Small intestine (tissue), 7 donors: ENCODE data around the gene TMEM220. TPM values are rescaled to one million over a fixed set of nuclear protein-coding genes. Genes with fewer than 3 reads are reported as not detected.
"Not testable (repeated sequence)": the region's sequence is repeated elsewhere in the genome, so short reads cannot be mapped to it uniquely, and the experiment has no call there.

Experiments used
- DNase-seq, 2 donors: peaks; one replicate each; pipeline versions ENCODE4 v3.0.0 to v3.0.0-alpha.2; 2013
- FAIRE-seq: peaks from 2 replicates; lab custom pipeline; 2012; peaks lifted over from hg19 to GRCh38; lab: Jason Lieb, UNC
- H3K27ac ChIP-seq, 3 donors: one replicate each; pipeline ENCODE4 v1.5.1; 2013; ENCODE audit warnings: low read length in 2 of 3, mild to moderate bottlenecking in 2 of 3, control low read depth in 1 of 3, inconsistent platforms in 1 of 3, low read depth in 1 of 3, moderate library complexity in 1 of 3
- H3K27me3 ChIP-seq, 3 donors: one replicate each; pipeline ENCODE4 v1.6.1; 2013; ENCODE audit warnings: low read length in 3 of 3, inconsistent platforms in 1 of 3; ENCODE audit not compliant: control insufficient read depth in 3 of 3, insufficient read depth in 3 of 3
- H3K36me3 ChIP-seq, 3 donors: one replicate each; pipeline ENCODE4 v1.6.1; 2013; ENCODE audit warnings: low read length in 3 of 3, inconsistent platforms in 1 of 3, low read depth in 1 of 3, mild to moderate bottlenecking in 1 of 3, moderate library complexity in 1 of 3; ENCODE audit not compliant: control insufficient read depth in 3 of 3, insufficient read depth in 2 of 3
- H3K4me1 ChIP-seq, 3 donors: one replicate each; pipeline ENCODE4 v1.6.1; 2013; ENCODE audit warnings: low read length in 2 of 3, inconsistent platforms in 1 of 3, low read depth in 1 of 3, mild to moderate bottlenecking in 1 of 3, moderate library complexity in 1 of 3; ENCODE audit not compliant: control insufficient read depth in 3 of 3, insufficient read depth in 2 of 3
- H3K4me3 ChIP-seq, 3 donors: one replicate each; pipeline ENCODE4 v1.5.1; 2013; ENCODE audit warnings: low read length in 3 of 3, control low read depth in 1 of 3, inconsistent platforms in 1 of 3, low read depth in 1 of 3, mild to moderate bottlenecking in 1 of 3, moderate library complexity in 1 of 3
- H3K9me3 ChIP-seq, 2 donors: one replicate each; pipeline ENCODE4 v1.6.1; 2013; ENCODE audit warnings: low read depth in 1 of 2, low read length in 1 of 2; ENCODE audit not compliant: control insufficient read depth in 2 of 2, insufficient read depth in 1 of 2
- WGBS, 3 donors: extraction: QIAGEN DNeasy Blood & Tissue Kit; methylation state at CpG; one replicate each; pipeline ENCODE4 v1.1.7; 2013; 5-methylcytosine and 5-hydroxymethylcytosine counted together
- polyA plus RNA-seq, 4 donors: library from polyadenylated mRNA; stranded (reverse) in 3 of 4; unstranded in 1 of 4; fragments of 200-250 nt in 3 of 4; fragments of 120-200 nt in 1 of 4; gene quantifications; one replicate each; pipeline versions ENCODE4 v1.2.1 to v1.2.3, GENCODE V29; 2013
- donor health status: healthy with polysubstance abuse.
- donor health status: control.
- donor health status: control.
- donor health status: Bipolar disorder and iron deficiency.
- donor health status: healthy.

Gene TMEM220
- polyA plus RNA-seq, 4 donors, result 12.4 to 61.3 (median 43.5) TPM

- Histone ChIP-seq H3K9me3 (no peaks in the 10 kb centered on the region), H3K27ac (peak within 1 kb of the TSS; percentile 87 to 94 (median 94)), H3K4me1 (peaks cover 0 to 18% (median 3%) of the 10 kb centered on the region in 3 donors), H3K27me3 (no peaks in the 10 kb centered on the region), H3K36me3 (peaks cover 2 to 8% (median 6%) of the 10 kb centered on the region in 3 donors), H3K4me3 (peak within 1 kb of the TSS; percentile 84 to 98 (median 86))
- DNase-seq, result peak; percentile 95 to 98
- 0 to 1% (median 0%) methylated on average over 75 to 84 of the region's 84 CpGs for WGBS, 3 donors
- FAIRE-seq, result no peak
Measured at GRCh38 chr17:10697092-10698081, 32.4 kb downstream of the TMEM220 start, which contains the start of the genes ADPRM and SCO1. Gene ADPRM, plus strand, starts transcription at chr17:10697594. Its CDS starts 7,333 bp downstream, at chr17:10704927. Gene SCO1, minus strand, starts transcription at chr17:10697533. Its CDS starts 26 bp downstream, at chr17:10697507.

GRCh38 chr17:10695875-10696407 is 33.9 kb downstream of the TMEM220 start:
- not testable (repeated sequence) for H3K9me3 ChIP-seq, FAIRE-seq, DNase-seq, H3K27me3 ChIP-seq
- Histone ChIP-seq H3K4me3 (peak overlapping the region in 2 of 3 donors; percentile 84 to 98), H3K4me1 (peaks cover 0 to 18% (median 3%) of the 10 kb centered on the region in 3 donors), H3K36me3 (peaks cover 9 to 13% (median 12%) of the 10 kb centered on the region in 3 donors), H3K27ac (peak overlapping the region in 1 of 3 donors; percentile 94)
- 50 to 78% (median 64%) methylated on average over 17 of the region's 17 CpGs for WGBS, 3 donors

- FAIRE-seq (no peak), DNase-seq (no peak)
- no peaks in the 10 kb centered on the region for H3K4me1 ChIP-seq
- 79 to 90% (median 83%) methylated on average over 2 of the region's 2 CpGs for WGBS, 3 donors
- no peaks in the 10 kb centered on the region for H3K9me3 ChIP-seq
- no peaks in the 10 kb centered on the region for H3K27me3 ChIP-seq
- H3K36me3 ChIP-seq, result peaks cover 17 to 24% (median 20%) of the 10 kb centered on the region in 3 donors
- H3K4me3 ChIP-seq, result no peak overlapping the region
- H3K27ac ChIP-seq, result no peak overlapping the region
Measured at GRCh38 chr17:10687499-10687898, 42.3 kb downstream of the TMEM220 start.

- Histone ChIP-seq H3K4me1 (no peaks in the 10 kb centered on the region), H3K9me3 (no peaks in the 10 kb centered on the region), H3K27ac (no peak overlapping the region), H3K36me3 (peaks cover 19 to 26% (median 20%) of the 10 kb centered on the region in 3 donors), H3K4me3 (no peak overlapping the region), H3K27me3 (no peaks in the 10 kb centered on the region)
- FAIRE-seq (no peak), DNase-seq (no peak)
- WGBS, 3 donors, result 65 to 89% (median 65%) methylated on average over 2 of the region's 2 CpGs
Measured at GRCh38 chr17:10683853-10684252, 46.0 kb downstream of the TMEM220 start.

GRCh38 chr17:10681866-10682446 is 47.9 kb downstream of the TMEM220 start:
- Histone ChIP-seq H3K9me3 (no peaks in the 10 kb centered on the region), H3K27me3 (no peaks in the 10 kb centered on the region), H3K27ac (no peak overlapping the region), H3K36me3 (peaks cover 19 to 31% (median 20%) of the 10 kb centered on the region in 3 donors), H3K4me1 (no peaks in the 10 kb centered on the region), H3K4me3 (no peak overlapping the region)
- DNase-seq (no peak), FAIRE-seq (no peak)
- 82 to 96% (median 94%) methylated on average over 7 of the region's 7 CpGs for WGBS, 3 donors

- no peak overlapping the region for H3K27ac ChIP-seq
- no peak overlapping the region for H3K4me3 ChIP-seq
- 96 to 100% (median 97%) methylated on average over 4 of the region's 4 CpGs for WGBS, 3 donors
- DNase-seq (no peak), FAIRE-seq (no peak)
- no peaks in the 10 kb centered on the region for H3K9me3 ChIP-seq
- H3K36me3 ChIP-seq, result peaks cover 3 to 21% (median 5%) of the 10 kb centered on the region in 3 donors
- no peaks in the 10 kb centered on the region for H3K27me3 ChIP-seq
- no peaks in the 10 kb centered on the region for H3K4me1 ChIP-seq
Measured at GRCh38 chr17:10674704-10675103, 55.1 kb downstream of the TMEM220 start.

- Histone ChIP-seq H3K27me3 (no peaks in the 10 kb centered on the region), H3K4me1 (no peaks in the 10 kb centered on the region), H3K27ac (no peak overlapping the region), H3K4me3 (no peak overlapping the region), H3K36me3 (peaks cover 3 to 18% (median 5%) of the 10 kb centered on the region in 3 donors), H3K9me3 (no peaks in the 10 kb centered on the region)
- FAIRE-seq (no peak), DNase-seq (no peak)
- WGBS, 3 donors, result 94 to 96% (median 96%) methylated on average over 12 of the region's 12 CpGs
Measured at GRCh38 chr17:10673312-10673711, 56.5 kb downstream of the TMEM220 start.

GRCh38 chr17:10668775-10669174 is 61.0 kb downstream of the TMEM220 start:
- Histone ChIP-seq H3K36me3 (no peaks in the 10 kb centered on the region), H3K4me1 (no peaks in the 10 kb centered on the region), H3K9me3 (no peaks in the 10 kb centered on the region), H3K4me3 (no peak overlapping the region), H3K27ac (no peak overlapping the region), H3K27me3 (no peaks in the 10 kb centered on the region)
- DNase-seq (no peak), FAIRE-seq (no peak)
- 61 to 77% (median 71%) methylated on average over 1 of the region's 1 CpG for WGBS, 3 donors
